GM12875 (cell line): ENCODE measurements around the gene MED8.

Source experiments
- H3K4me3 ChIP-seq: one replicate; pipeline ENCODE4 v1.5.1; 2011; ENCODE audit warnings: low read depth, low read length, control low read depth
- CTCF ChIP-seq: IDR thresholded peaks from 2 replicates; pipeline ENCODE4 v1.5.1; 2011; ENCODE audit warnings: low read depth, mild to moderate bottlenecking, control low read depth, inconsistent platforms, low read length, moderate library complexity, borderline replicate concordance; ENCODE audit not compliant: insufficient read depth

Gene MED8

GRCh38 chr1:43352351-43352705, 37.3 kb downstream of the MED8 start:
- no peak for TF ChIP-seq CTCF

DNA sequence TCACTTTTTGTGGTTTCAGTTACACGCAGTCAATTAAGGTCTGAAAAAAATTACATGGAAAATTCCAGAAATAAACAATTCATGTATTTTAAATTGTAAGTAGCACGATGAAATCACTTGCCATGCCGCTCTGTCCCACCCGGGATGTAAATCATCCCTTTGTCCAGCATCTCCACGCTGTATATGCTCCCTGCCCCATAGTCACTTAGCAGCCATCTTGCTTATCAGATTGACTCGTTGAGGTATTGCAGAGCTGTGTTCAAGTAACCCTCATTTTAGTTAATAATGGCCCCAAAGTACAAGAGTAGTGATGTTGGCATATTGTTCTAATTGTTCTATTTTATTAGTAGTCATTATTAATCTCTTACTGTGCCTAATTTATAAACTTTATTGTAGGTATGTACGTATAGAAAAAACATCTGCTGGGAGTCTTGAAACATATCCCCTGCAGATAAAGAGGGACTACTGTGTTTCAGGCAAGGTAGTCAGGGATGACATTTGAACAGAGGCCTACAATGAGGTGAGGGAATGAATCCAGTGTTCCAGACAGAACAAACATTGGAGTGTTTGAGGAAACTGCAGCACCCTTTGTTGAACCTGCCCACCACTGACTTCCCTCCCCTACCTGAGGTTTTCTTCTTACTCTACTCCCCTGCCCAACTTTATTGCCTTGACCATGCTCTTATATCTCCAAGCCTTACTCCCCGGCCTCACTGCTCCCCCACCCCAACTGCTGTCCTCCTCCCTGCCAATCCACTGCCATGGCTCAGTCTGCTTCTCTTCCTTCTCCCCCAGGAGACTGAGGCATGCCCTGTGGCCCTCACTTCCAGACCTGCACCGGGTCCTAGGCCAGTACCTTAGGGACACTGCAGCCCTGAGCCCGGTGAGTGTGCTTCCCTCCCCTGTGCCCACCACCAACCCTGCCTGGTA, 37.9 kb downstream of the MED8 start:
- no peak overlapping the region for H3K4me3 ChIP-seq
- TF ChIP-seq CTCF = no peak

More at GRCh38 chr1:43352351-43352705, 37.3 kb downstream of the MED8 start:
- no peak overlapping the region for H3K4me3 ChIP-seq

GRCh38 chr1:43350976-43351375, 38.6 kb downstream of the MED8 start:
- TF ChIP-seq CTCF = no peak
- no peak overlapping the region for H3K4me3 ChIP-seq

DNA sequence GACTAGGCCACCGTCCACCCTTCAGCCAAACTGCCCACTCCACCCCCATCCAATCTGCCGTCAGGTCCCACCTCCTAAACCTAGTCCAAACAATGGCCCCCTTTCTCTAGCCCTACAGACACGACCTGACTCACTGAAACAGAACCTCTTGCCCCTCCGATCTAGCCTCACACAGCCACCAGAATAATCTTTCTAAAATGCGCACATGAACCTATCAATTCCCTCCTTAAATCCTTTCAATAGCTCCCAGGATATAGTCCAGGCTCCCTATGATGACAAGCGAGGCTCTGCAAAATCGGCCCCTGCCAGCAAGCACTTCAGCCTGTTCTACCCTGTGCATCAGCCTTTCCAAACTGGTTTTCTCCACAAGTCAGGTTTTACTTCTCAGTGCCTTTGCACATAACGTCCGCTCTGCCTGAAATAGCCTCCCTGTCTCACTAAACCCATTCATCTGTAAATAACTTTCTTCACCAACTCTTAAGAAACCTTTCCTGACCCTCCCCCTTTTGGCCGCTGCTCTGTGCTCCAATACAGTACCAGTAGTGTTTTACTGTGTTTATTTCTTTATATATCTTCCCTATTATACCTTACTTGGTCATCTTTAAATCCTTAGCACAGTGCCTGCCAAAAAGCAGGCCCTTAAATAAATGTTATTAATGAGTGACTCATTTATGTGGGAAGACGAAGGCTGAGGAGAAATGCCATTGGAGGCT, 39.9 kb downstream of the MED8 start:
- H3K4me3 ChIP-seq = no peak overlapping the region
- no peak for TF ChIP-seq CTCF

GRCh38 chr1:43348809-43349593, 40.6 kb downstream of the MED8 start:
- no peak overlapping the region for H3K4me3 ChIP-seq
- TF ChIP-seq CTCF = no peak

GRCh38 chr1:43348343-43348808, 41.2 kb downstream of the MED8 start:
- H3K4me3 ChIP-seq = no peak overlapping the region
- no peak for TF ChIP-seq CTCF
